ENCODE measurements around the gene SORCS2. TPM values are rescaled to one million over a fixed set of nuclear protein-coding genes. Genes with fewer than 3 reads are reported as not detected.

The SORCS2 gene
- total RNA-seq, 2 experiments from 2014 or later = not detected

GRCh38 chr4:7461230-7461629 is 268.9 kb downstream of the SORCS2 start:
- ChIA-PET CTCF (no interaction called here), POLR2A (no interaction called here)
- Mint-ChIP-seq H3K4me1 (ENCODE audit: low read depth) (no peaks in the 10 kb centered on the region), H3K9me3 (ENCODE audit: insufficient read depth) (no peaks in the 10 kb centered on the region), H3K36me3 (ENCODE audit: low read depth) (no peaks in the 10 kb centered on the region), H3K27me3 (ENCODE audit: low read depth) (no peaks in the 10 kb centered on the region), H3K4me3 (no peak overlapping the region), H3K27ac (no peak overlapping the region)
- no peak for ATAC-seq
- DNase-seq = no peak

GRCh38 chr4:7462509-7462971 is 270.2 kb downstream of the SORCS2 start:
- H3K36me3 Mint-ChIP-seq (ENCODE audit: low read depth) = no peaks in the 10 kb centered on the region
- no peaks in the 10 kb centered on the region for H3K9me3 Mint-ChIP-seq (ENCODE audit: insufficient read depth)
- no peak for ATAC-seq
- no peaks in the 10 kb centered on the region for H3K4me1 Mint-ChIP-seq (ENCODE audit: low read depth)
- H3K4me3 Mint-ChIP-seq = no peak overlapping the region
- no peaks in the 10 kb centered on the region for H3K27me3 Mint-ChIP-seq (ENCODE audit: low read depth)
- ChIA-PET POLR2A (no interaction called here), CTCF (no interaction called here)
- no peak for DNase-seq
- no peak overlapping the region for H3K27ac Mint-ChIP-seq

DNA sequence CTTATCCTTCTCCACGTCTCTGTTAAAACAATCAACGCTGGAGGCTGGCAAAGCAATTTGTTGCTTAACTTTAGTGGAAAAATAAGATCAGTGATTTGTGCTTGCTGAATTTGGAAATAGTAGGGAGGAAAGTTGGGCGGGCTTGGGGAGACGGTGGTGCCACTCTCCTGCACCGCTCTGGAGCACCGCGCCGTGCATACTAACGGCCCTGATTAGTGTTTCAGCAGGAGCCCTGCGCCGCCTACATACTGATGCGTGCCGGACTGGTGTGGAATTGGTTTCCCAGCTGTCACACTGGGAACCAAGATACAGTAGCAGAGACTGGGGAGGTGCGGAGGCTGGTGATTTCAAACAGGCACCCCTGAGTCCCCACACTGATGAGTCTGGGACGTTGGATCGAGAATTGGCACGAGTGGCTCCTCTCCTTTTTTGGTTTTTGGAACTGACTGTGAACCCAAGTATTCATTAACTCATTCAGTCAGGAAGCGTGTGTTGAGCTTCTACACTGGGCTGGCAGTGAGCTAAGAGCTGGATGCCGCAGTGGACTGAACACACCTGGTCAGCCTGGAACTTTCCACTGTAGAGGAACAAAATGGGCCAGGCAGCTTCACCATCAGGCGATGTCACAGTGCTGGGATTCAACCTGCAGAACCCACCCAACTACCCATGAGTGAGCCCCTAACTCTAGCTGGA is 271.4 kb downstream of the SORCS2 start:
- Mint-ChIP-seq H3K4me1 (ENCODE audit: low read depth) (no peaks in the 10 kb centered on the region), H3K4me3 (no peak overlapping the region), H3K36me3 (ENCODE audit: low read depth) (no peaks in the 10 kb centered on the region), H3K9me3 (ENCODE audit: insufficient read depth) (no peaks in the 10 kb centered on the region), H3K27me3 (ENCODE audit: low read depth) (no peaks in the 10 kb centered on the region), H3K27ac (no peak overlapping the region)
- no peak for ATAC-seq
- POLR2A ChIA-PET = no interaction called here
- DNase-seq = no peak
- CTCF ChIA-PET = no interaction called here

DNA sequence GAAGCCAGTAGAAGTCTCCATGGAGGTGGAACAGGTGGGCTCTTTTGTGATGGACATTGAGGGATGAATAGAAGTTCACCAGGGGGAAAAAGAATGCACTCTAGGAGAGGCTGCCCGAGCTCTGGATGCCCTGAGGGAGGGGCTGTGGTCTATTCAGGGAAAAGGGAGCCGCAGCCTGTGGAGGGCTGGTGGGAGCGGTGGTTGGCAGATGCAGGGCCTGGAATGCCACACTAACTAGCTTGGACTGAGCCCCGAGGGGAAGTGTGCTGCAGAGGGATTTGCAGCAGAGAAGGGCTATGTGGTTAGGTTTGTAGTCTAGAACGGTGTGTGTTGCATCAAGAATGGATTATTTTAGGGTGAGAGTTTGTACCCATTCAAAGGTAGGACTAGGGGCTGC is 271.9 kb downstream of the SORCS2 start:
- CTCF ChIA-PET = no interaction called here
- Mint-ChIP-seq H3K4me1 (ENCODE audit: low read depth) (no peaks in the 10 kb centered on the region), H3K27me3 (ENCODE audit: low read depth) (peaks cover 2% of the 10 kb centered on the region), H3K27ac (no peak overlapping the region), H3K9me3 (ENCODE audit: insufficient read depth) (no peaks in the 10 kb centered on the region), H3K4me3 (no peak overlapping the region), H3K36me3 (ENCODE audit: low read depth) (no peaks in the 10 kb centered on the region)
- ATAC-seq (no peak), DNase-seq (no peak)
- POLR2A ChIA-PET = no interaction called here

DNA sequence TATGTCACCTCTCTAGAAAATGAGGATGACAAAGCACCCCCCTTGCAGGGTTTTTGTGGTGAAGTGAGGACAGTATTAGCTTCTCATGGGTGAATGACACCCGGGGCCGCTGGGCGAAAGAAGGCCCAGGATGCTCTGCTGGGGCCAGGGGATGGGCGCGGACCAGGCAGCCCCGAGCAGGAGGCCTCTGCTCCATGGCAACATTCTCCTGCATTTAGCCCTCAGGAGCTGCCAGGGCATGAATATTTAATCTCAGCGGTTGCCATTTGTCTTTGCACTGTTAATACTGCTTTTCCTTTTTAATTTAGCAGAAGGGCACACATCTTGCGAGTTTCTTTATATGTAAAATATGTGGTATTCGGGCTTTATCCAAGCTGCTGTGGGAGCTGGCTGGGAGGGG is 272.7 kb downstream of the SORCS2 start:
- Mint-ChIP-seq H3K9me3 (ENCODE audit: insufficient read depth) (no peaks in the 10 kb centered on the region), H3K36me3 (ENCODE audit: low read depth) (no peaks in the 10 kb centered on the region), H3K4me3 (no peak overlapping the region), H3K4me1 (ENCODE audit: low read depth) (no peaks in the 10 kb centered on the region), H3K27ac (no peak overlapping the region), H3K27me3 (ENCODE audit: low read depth) (peaks cover 2% of the 10 kb centered on the region)
- DNase-seq (no peak), ATAC-seq (no peak)
- CTCF ChIA-PET = no interaction called here
- POLR2A ChIA-PET = no interaction called here

DNA sequence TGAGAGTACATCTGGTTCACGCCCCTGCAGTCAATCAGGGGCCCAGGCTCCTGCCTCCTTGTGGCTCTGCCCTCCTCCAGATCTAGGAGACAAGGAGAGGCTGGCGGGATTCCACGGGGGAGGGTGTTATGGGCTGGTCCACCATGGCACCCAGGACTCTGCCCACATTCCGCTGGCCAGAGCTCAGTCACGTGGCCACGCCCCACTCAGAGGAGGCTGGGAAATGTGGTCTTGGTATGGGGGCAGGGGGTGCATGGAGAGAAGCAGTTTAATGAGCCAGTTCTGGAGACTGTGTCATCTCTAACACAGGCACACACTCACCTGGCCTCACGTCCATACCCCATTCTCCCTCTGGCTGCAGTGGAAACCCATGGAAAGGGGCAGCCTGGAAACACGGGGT is 273.9 kb downstream of the SORCS2 start:
- ATAC-seq = no peak
- POLR2A ChIA-PET = no interaction called here
- H3K4me3 Mint-ChIP-seq = no peak overlapping the region
- H3K9me3 Mint-ChIP-seq (ENCODE audit: insufficient read depth) = no peaks in the 10 kb centered on the region
- no peaks in the 10 kb centered on the region for H3K4me1 Mint-ChIP-seq (ENCODE audit: low read depth)
- DNase-seq = no peak
- no peaks in the 10 kb centered on the region for H3K36me3 Mint-ChIP-seq (ENCODE audit: low read depth)
- CTCF ChIA-PET = no interaction called here
- H3K27me3 Mint-ChIP-seq (ENCODE audit: low read depth) = peaks cover 2% of the 10 kb centered on the region
- no peak overlapping the region for H3K27ac Mint-ChIP-seq

GRCh38 chr4:7466904-7467303 is 274.6 kb downstream of the SORCS2 start:
- CTCF ChIA-PET = no interaction called here
- H3K36me3 Mint-ChIP-seq (ENCODE audit: low read depth) = no peaks in the 10 kb centered on the region
- DNase-seq = no peak

GRCh38 chr4:7467471-7467870 is 275.1 kb downstream of the SORCS2 start:
- ChIA-PET POLR2A (no interaction called here), CTCF (no interaction called here)
- Mint-ChIP-seq H3K9me3 (ENCODE audit: insufficient read depth) (no peaks in the 10 kb centered on the region), H3K27me3 (ENCODE audit: low read depth) (peaks cover 2% of the 10 kb centered on the region), H3K27ac (no peak overlapping the region), H3K4me3 (no peak overlapping the region), H3K4me1 (ENCODE audit: low read depth) (no peaks in the 10 kb centered on the region), H3K36me3 (ENCODE audit: low read depth) (no peaks in the 10 kb centered on the region)
- ATAC-seq (no peak), DNase-seq (no peak)

More at GRCh38 chr4:7466904-7467303, 274.6 kb downstream of the SORCS2 start:
- no peaks in the 10 kb centered on the region for H3K4me1 Mint-ChIP-seq (ENCODE audit: low read depth)
- POLR2A ChIA-PET = no interaction called here
- H3K4me3 Mint-ChIP-seq = no peak overlapping the region
- no peaks in the 10 kb centered on the region for H3K9me3 Mint-ChIP-seq (ENCODE audit: insufficient read depth)
- no peak for ATAC-seq
- peaks cover 2% of the 10 kb centered on the region for H3K27me3 Mint-ChIP-seq (ENCODE audit: low read depth)
- H3K27ac Mint-ChIP-seq = no peak overlapping the region

GRCh38 chr4:7469023-7469422 is 276.7 kb downstream of the SORCS2 start:
- ATAC-seq (no peak), DNase-seq (no peak)
- Mint-ChIP-seq H3K27ac (no peak overlapping the region), H3K27me3 (ENCODE audit: low read depth) (peaks cover 2% of the 10 kb centered on the region), H3K36me3 (ENCODE audit: low read depth) (no peaks in the 10 kb centered on the region), H3K9me3 (ENCODE audit: insufficient read depth) (no peaks in the 10 kb centered on the region), H3K4me1 (ENCODE audit: low read depth) (no peaks in the 10 kb centered on the region), H3K4me3 (no peak overlapping the region)
- POLR2A ChIA-PET = no interaction called here
- CTCF ChIA-PET = no interaction called here

GRCh38 chr4:7470111-7470510 is 277.8 kb downstream of the SORCS2 start:
- ChIA-PET POLR2A (no interaction called here), CTCF (no interaction called here)
- ATAC-seq (no peak), DNase-seq (no peak)
- H3K36me3 Mint-ChIP-seq (ENCODE audit: low read depth) = no peaks in the 10 kb centered on the region
- no peak overlapping the region for H3K4me3 Mint-ChIP-seq
- H3K9me3 Mint-ChIP-seq (ENCODE audit: insufficient read depth) = no peaks in the 10 kb centered on the region
- no peak overlapping the region for H3K27ac Mint-ChIP-seq
- H3K27me3 Mint-ChIP-seq (ENCODE audit: low read depth) = peaks cover 2% of the 10 kb centered on the region
- no peaks in the 10 kb centered on the region for H3K4me1 Mint-ChIP-seq (ENCODE audit: low read depth)

DNA sequence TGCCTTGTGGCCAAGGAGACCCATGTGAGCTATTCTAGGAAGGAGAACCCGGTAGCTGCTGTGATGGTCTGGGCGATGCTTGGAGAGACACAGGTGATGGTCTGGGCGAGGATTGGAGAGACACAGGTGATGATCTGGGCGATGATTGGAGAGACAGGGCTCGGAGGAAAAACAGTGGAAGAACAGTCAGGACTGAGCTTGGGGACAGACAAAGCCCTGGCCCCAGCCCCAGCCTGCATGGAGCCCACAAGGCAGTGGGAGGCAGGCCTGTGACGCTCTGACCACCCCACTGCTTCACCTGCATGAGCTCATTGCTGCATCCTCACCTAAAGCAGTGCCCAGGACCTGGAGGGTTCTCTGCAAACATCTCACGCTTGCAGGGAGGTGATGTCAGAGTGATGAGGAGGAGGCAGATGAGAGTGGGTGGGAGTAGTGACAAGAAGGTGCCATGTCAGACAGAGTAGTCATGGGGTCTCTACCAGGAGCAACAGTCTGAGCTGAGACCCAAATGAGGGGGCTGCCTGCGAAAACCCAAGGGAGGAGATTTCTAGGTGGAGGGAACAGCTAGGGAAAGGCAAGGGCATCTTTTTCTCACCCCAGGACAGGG is 278.3 kb downstream of the SORCS2 start:
- no peaks in the 10 kb centered on the region for H3K9me3 Mint-ChIP-seq (ENCODE audit: insufficient read depth)
- H3K36me3 Mint-ChIP-seq (ENCODE audit: low read depth) = no peaks in the 10 kb centered on the region
- no peak overlapping the region for H3K27ac Mint-ChIP-seq
- no peak overlapping the region for H3K4me3 Mint-ChIP-seq
- peaks cover 2% of the 10 kb centered on the region for H3K27me3 Mint-ChIP-seq (ENCODE audit: low read depth)
- H3K4me1 Mint-ChIP-seq (ENCODE audit: low read depth) = no peaks in the 10 kb centered on the region
- ChIA-PET CTCF (no interaction called here), POLR2A (no interaction called here)
- no peak for ATAC-seq
- no peak for DNase-seq

DNA sequence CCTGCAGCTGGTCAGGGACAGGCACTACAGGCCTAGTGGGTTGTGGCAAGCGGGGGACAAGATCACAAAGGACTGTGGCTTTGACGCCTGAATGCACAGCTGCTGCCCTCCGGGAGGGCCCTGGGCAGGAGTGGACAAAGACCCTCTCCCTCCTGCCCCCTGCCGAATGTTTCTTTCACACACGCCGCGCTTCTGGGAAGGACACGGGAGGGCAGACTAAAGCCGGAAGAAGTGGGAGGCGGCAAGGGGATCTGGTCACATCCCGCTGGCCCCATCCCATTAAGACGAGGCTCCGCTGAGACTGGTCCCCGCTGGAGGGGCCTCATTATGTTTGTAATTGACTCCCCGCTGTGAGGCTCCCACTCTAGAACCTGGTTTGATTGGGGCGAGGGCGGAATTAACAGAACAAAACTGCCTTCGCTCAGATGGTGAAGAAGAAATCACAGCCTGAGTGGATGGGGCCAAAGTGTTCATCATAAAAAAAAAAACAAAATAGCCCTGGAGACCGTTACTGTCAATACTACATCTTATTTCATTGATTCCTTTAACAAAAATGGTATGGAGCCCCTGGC is 280.2 kb downstream of the SORCS2 start:
- ATAC-seq = no peak
- no peak overlapping the region for H3K4me3 Mint-ChIP-seq
- H3K27ac Mint-ChIP-seq = no peak overlapping the region

More for the DNA sequence above, 280.2 kb downstream of the SORCS2 start:
- ChIA-PET POLR2A (no interaction called here), CTCF (no interaction called here)
- peaks cover 2% of the 10 kb centered on the region for H3K27me3 Mint-ChIP-seq (ENCODE audit: low read depth)
- DNase-seq = no peak
- H3K9me3 Mint-ChIP-seq (ENCODE audit: insufficient read depth) = no peaks in the 10 kb centered on the region
- no peaks in the 10 kb centered on the region for H3K36me3 Mint-ChIP-seq (ENCODE audit: low read depth)
- no peaks in the 10 kb centered on the region for H3K4me1 Mint-ChIP-seq (ENCODE audit: low read depth)

Measured in activated CD8-positive, alpha-beta T cell treated with anti-CD3 and anti-CD28 coated beads, Interleukin-2, amount 10 ng/mL, durations not matched to agents 7 days and 5 days (primary cell).